Mesenchymal stem cell (in vitro differentiated cells and primary cell): ENCODE data around the gene HDGF.

Experiments used
- DNase-seq: peaks from one replicate; pipeline ENCODE4 v3.0.0-alpha.2; 2013
- H2AFZ ChIP-seq: one replicate; pipeline ENCODE4 v1.6.1; 2013; ENCODE audit warnings: low read depth, mild to moderate bottlenecking, control low read depth, inconsistent platforms, low read length, moderate library complexity
- H2AK5ac ChIP-seq: 2 replicates; pipeline ENCODE4 v1.6.1; 2013; ENCODE audit warnings: low read length, moderate library complexity, mild to moderate bottlenecking, inconsistent platforms; ENCODE audit not compliant: severe bottlenecking
- H2BK120ac ChIP-seq: one replicate; pipeline ENCODE4 v1.6.1; 2013; ENCODE audit warnings: low read depth, mild to moderate bottlenecking, inconsistent platforms, low read length, moderate library complexity
- H2BK12ac ChIP-seq, 2 experiments: one replicate each; pipeline ENCODE4 v1.6.1; 2013; ENCODE audit warnings: inconsistent platforms in 2 of 2, low read length in 2 of 2, mild to moderate bottlenecking in 2 of 2, moderate library complexity in 2 of 2, control low read depth in 1 of 2
- H2BK15ac ChIP-seq: one replicate; pipeline ENCODE4 v1.6.1; 2013; ENCODE audit warnings: mild to moderate bottlenecking, low read depth, inconsistent platforms; ENCODE audit not compliant: poor library complexity, severe bottlenecking
- H2BK5ac ChIP-seq: 2 replicates; pipeline ENCODE4 v1.6.1; 2013; ENCODE audit warnings: low read depth, mild to moderate bottlenecking, low read length, control low read depth, inconsistent platforms; ENCODE audit not compliant: poor library complexity, severe bottlenecking
- H3K14ac ChIP-seq, 2 experiments: one replicate each; pipeline ENCODE4 v1.6.1; 2013; ENCODE audit warnings: inconsistent platforms in 2 of 2, low read length in 2 of 2, control low read depth in 1 of 2, mild to moderate bottlenecking in 1 of 2, moderate library complexity in 1 of 2
- H3K18ac ChIP-seq, 2 experiments: one replicate each; pipeline ENCODE4 v1.6.1; 2013; ENCODE audit warnings: inconsistent platforms in 2 of 2, low read length in 2 of 2, control low read depth in 1 of 2, low read depth in 1 of 2, mild to moderate bottlenecking in 1 of 2
- H3K23ac ChIP-seq, 2 experiments: one replicate each; pipeline ENCODE4 v1.6.1; 2013; ENCODE audit warnings: inconsistent platforms in 2 of 2, low read length in 2 of 2, mild to moderate bottlenecking in 2 of 2, moderate library complexity in 2 of 2, control low read depth in 1 of 2
- H3K27ac ChIP-seq: 2 replicates; pipeline ENCODE4 v1.5.1; 2013; ENCODE audit warnings: mild to moderate bottlenecking, moderate library complexity, low read length, control low read depth, inconsistent platforms; ENCODE audit not compliant: poor library complexity, severe bottlenecking
- H3K27me3 ChIP-seq, 2 experiments: 2 replicates each; pipeline versions ENCODE4 v1.6.1 to v1.7.0; 2013; ENCODE audit warnings: low read length in 2 of 2, mild to moderate bottlenecking in 2 of 2, moderate library complexity in 2 of 2, control low read depth in 1 of 2, inconsistent platforms in 1 of 2; ENCODE audit not compliant: control insufficient read depth in 1 of 2, insufficient read depth in 1 of 2
- H3K36me3 ChIP-seq, 2 experiments: 2 replicates each; pipeline versions ENCODE4 v1.6.1 to v1.7.0; 2013; ENCODE audit warnings: low read length in 2 of 2, control low read depth in 1 of 2, inconsistent platforms in 1 of 2, low read depth in 1 of 2, mild to moderate bottlenecking in 1 of 2; ENCODE audit not compliant: insufficient read depth in 2 of 2, control insufficient read depth in 1 of 2
- H3K4ac ChIP-seq, 2 experiments: one replicate each; pipeline ENCODE4 v1.6.1; 2013; ENCODE audit warnings: inconsistent platforms in 2 of 2, low read length in 2 of 2, mild to moderate bottlenecking in 2 of 2, moderate library complexity in 2 of 2, control low read depth in 1 of 2, low read depth in 1 of 2
- H3K4me1 ChIP-seq: 2 replicates; pipeline ENCODE4 v1.6.1; 2013; ENCODE audit warnings: low read depth, low read length, control low read depth; ENCODE audit not compliant: control insufficient read depth, insufficient read depth
- H3K4me2 ChIP-seq: 2 replicates; pipeline ENCODE4 v1.6.1; 2013; ENCODE audit warnings: low read length, mild to moderate bottlenecking, inconsistent platforms; ENCODE audit not compliant: poor library complexity, severe bottlenecking
- H3K4me3 ChIP-seq, 2 experiments: 2 replicates each; pipeline versions ENCODE4 v1.5.1 to v1.7.0; 2013; ENCODE audit warnings: low read length in 2 of 2, mild to moderate bottlenecking in 2 of 2, control low read depth in 1 of 2, low read depth in 1 of 2; ENCODE audit not compliant: insufficient read depth in 1 of 2
- H3K79me1 ChIP-seq: replicated peaks from 2 replicates; pipeline ENCODE4 v1.6.1; 2013; ENCODE audit warnings: mild to moderate bottlenecking, control low read depth, low read length, inconsistent platforms; ENCODE audit not compliant: poor library complexity, severe bottlenecking
- H3K9ac ChIP-seq: 2 replicates; pipeline ENCODE4 v1.7.0; 2013; ENCODE audit warnings: mild to moderate bottlenecking, low read length, moderate library complexity
- H3K9me3 ChIP-seq: 2 replicates; pipeline ENCODE4 v1.7.0; 2013; ENCODE audit warnings: mild to moderate bottlenecking, low read length; ENCODE audit not compliant: control insufficient read depth
- H4K8ac ChIP-seq: one replicate; pipeline ENCODE4 v1.6.1; 2013; ENCODE audit warnings: inconsistent platforms, mild to moderate bottlenecking, low read length, moderate library complexity
- H4K91ac ChIP-seq: one replicate; pipeline ENCODE4 v1.6.1; 2013; ENCODE audit warnings: mild to moderate bottlenecking, low read length, inconsistent platforms
- WGBS: methylation state at CpG from one replicate; pipeline ENCODE4 v1.1.7; 2013; ENCODE audit warnings: mixed read lengths; 5-methylcytosine and 5-hydroxymethylcytosine counted together

Gene HDGF

DNA sequence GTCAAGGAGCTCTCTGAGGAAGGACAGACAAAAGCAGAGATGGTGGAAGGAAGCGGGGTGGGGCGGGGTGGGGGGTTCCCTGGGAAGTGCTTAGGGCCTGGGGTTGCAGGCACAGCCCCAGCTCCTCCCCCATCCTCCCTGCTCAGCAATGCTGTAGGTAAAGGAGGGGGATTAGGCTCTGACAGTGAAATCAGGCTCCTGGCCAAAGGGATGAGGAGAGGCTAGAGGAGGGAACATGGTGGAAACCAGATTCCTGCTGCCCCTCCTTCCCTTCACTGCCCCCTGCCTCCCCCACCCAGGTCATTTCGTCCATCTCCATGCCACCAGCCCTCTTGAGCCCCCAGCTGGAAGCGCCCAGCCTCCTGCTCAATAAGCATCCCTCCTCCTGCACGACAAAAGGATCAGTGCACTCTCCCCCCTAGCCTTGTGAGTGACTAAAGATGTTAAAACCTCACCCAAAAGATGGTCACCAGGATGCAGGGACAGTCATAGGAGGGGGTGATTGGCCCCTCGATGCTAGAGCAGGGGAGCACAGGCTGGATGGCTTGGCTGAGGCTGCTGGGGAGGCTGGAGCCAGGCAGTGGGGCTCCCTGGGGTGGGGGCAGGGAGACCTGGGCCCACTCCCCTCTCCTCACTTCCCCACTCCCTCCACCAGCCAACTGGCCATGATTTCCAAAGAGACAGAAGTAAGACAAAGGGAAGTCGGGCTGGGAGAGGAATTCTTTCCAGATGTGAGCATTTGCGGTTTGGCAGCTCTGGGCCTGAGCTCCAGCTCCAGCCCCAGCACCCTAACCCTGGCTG, 43.9 kb downstream of the HDGF start:
- WGBS, result 25% methylated on average over 7 of the region's 8 CpGs
- peak overlapping the region in 1 of 2 experiments; percentile 53 for H3K23ac ChIP-seq
- H3K9me3 ChIP-seq, result no peaks in the 10 kb centered on the region
- peaks cover 0 to 22% of the 10 kb centered on the region in 2 experiments for H3K27me3 ChIP-seq
- H3K27ac ChIP-seq, result no peak overlapping the region
- H4K91ac ChIP-seq, result peak overlapping the region; percentile 92
- no peak overlapping the region for H2AFZ ChIP-seq
- H3K79me1 ChIP-seq, result no peaks in the 10 kb centered on the region
- peaks cover 64% of the 10 kb centered on the region for H3K4me1 ChIP-seq
- H3K36me3 ChIP-seq, result no peaks in the 10 kb centered on the region
- peak overlapping the region; percentile 81 for H2BK120ac ChIP-seq
- H3K4me3 ChIP-seq, result peak overlapping the region in 1 of 2 experiments; percentile 67
- H3K4me2 ChIP-seq, result no peak overlapping the region
- peak overlapping the region; percentile 89 to 96 for H2BK12ac ChIP-seq
- H4K8ac ChIP-seq, result peak overlapping the region; percentile 78
- H3K4ac ChIP-seq, result peak overlapping the region; percentile 76 to 97
- DNase-seq, result peak; percentile 57
- H3K9ac ChIP-seq, result peak overlapping the region; percentile 89
- peak overlapping the region; percentile 84 to 91 for H3K18ac ChIP-seq
- peak overlapping the region in 1 of 2 experiments; percentile 57 for H3K14ac ChIP-seq
- no peak overlapping the region for H2BK5ac ChIP-seq
- H2AK5ac ChIP-seq, result peak overlapping the region; percentile 63
- H2BK15ac ChIP-seq, result peak overlapping the region; percentile 36

DNA sequence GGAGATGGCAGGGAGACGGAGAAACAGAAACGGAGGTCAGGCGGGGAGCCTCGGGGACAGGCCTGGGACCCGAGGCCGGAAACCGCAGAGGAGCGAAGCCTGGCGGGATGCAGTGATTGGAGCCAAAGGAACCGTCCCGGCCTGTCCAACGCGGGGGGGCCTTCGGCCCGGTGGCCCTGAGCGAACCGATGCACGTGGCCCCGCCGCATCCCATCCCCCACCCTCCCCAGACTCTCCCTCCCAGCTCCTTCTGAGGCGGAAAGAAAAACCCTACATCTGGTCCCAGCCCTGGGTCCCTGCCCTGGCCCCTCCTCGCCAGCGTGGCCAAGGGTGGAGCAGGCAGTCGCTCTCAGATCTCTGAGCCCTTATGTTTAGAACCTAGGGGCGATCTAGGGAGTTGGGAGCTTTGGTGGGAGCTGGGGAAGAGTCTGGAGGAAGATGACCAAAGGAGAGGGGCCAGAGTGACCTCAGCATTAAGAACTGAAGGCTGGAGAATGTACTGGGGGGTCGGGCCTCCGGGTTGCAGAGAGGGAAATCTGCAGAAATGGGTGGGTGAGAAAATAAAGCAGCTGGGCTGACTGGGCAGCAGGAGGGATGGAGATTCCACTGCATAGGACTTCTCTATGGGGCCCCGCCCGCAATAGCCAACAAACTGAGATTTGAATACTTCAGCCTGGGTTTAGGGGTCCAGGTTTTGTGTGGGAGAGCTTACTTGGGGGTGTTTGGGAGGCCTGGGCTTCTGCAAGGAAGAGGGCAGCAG, 44.6 kb downstream of the HDGF start:
- peak overlapping the region; percentile 92 for H4K91ac ChIP-seq
- WGBS, result 3% methylated on average over 28 of the region's 29 CpGs
- H2AK5ac ChIP-seq, result peak overlapping the region; percentile 15

DNA sequence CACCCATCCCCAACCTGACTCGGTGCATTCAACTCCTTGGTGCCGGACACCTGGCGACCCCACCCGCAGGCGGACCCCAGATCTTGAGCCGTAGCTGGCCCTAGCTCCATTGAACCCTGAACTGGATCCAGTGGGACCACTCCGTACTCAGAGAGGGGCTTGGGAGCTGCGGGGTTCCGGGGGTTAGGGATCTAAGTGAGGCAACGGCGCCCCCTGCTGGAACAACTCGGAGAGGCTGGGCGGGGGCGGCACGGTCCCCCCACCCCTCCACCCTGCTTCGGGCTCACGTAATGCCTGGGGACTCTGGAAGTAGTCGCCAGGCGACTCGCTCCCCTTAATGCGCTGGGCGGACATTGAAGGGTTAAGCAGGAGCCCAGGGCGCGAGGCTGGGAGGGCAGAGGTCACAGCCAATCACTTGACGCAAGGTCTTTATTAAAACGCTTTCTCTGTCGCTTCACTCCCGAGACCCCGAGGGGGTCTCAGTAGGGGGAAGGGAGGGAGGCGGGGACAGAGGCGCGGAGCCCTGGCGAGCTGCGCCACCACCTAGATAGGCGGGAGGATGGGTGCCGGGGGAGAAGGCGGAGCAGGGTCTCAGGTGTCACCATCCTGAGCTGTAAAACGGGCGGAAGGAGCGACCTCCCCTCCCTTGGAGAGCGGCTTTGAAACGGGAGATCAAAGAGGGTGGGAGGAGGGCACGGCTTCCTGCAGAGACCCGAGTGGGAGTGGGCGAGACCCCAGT, 45.4 kb downstream of the HDGF start:
- peak overlapping the region; percentile 39 for H2AFZ ChIP-seq
- H2AK5ac ChIP-seq, result no peak overlapping the region
- H4K91ac ChIP-seq, result peak overlapping the region; percentile 80
- H2BK12ac ChIP-seq, result peak overlapping the region; percentile 91 to 94
- H3K9me3 ChIP-seq, result no peaks in the 10 kb centered on the region
- peak overlapping the region; percentile 86 for H2BK120ac ChIP-seq
- peak overlapping the region; percentile 73 to 88 for H3K4ac ChIP-seq
- DNase-seq, result peak; percentile 71
- peaks cover 65% of the 10 kb centered on the region for H3K4me1 ChIP-seq
- no peaks in the 10 kb centered on the region for H3K79me1 ChIP-seq
- H3K36me3 ChIP-seq, result peaks cover 0 to 8% of the 10 kb centered on the region in 2 experiments
- H3K4me2 ChIP-seq, result peak overlapping the region; percentile 87
- H2BK15ac ChIP-seq, result peak overlapping the region; percentile 82
- H3K14ac ChIP-seq, result peak overlapping the region in 1 of 2 experiments; percentile 64
- H3K23ac ChIP-seq, result peak overlapping the region in 1 of 2 experiments; percentile 51
- no peak overlapping the region for H2BK5ac ChIP-seq
- H3K27me3 ChIP-seq, result peaks cover 0 to 23% of the 10 kb centered on the region in 2 experiments
- H3K27ac ChIP-seq, result no peak overlapping the region
- peak overlapping the region; percentile 96 for H4K8ac ChIP-seq
- peak overlapping the region; percentile 5 to 85 for H3K4me3 ChIP-seq
- peak overlapping the region; percentile 89 for H3K9ac ChIP-seq
- 2% methylated on average over 45 of the region's 45 CpGs for WGBS
- H3K18ac ChIP-seq, result peak overlapping the region; percentile 7 to 88

More for the DNA sequence above, 44.6 kb downstream of the HDGF start:
- H4K8ac ChIP-seq, result peak overlapping the region; percentile 96
- no peak overlapping the region for H2BK5ac ChIP-seq
- no peak overlapping the region for H3K23ac ChIP-seq
- H3K9me3 ChIP-seq, result no peaks in the 10 kb centered on the region
- H3K4me3 ChIP-seq, result peak overlapping the region; percentile 5 to 85
- no peak overlapping the region for H3K14ac ChIP-seq
- H3K9ac ChIP-seq, result peak overlapping the region; percentile 89
- peaks cover 0 to 22% of the 10 kb centered on the region in 2 experiments for H3K27me3 ChIP-seq
- H3K18ac ChIP-seq, result peak overlapping the region; percentile 7 to 88
- H2BK12ac ChIP-seq, result peak overlapping the region; percentile 29 to 94
- peaks cover 0 to under 1% of the 10 kb centered on the region in 2 experiments for H3K36me3 ChIP-seq
- H3K4ac ChIP-seq, result peak overlapping the region; percentile 66 to 83
- no peaks in the 10 kb centered on the region for H3K79me1 ChIP-seq
- H3K27ac ChIP-seq, result no peak overlapping the region
- H3K4me1 ChIP-seq, result peaks cover 64% of the 10 kb centered on the region
- no peak overlapping the region for H2AFZ ChIP-seq
- H3K4me2 ChIP-seq, result peak overlapping the region; percentile 87
- DNase-seq, result peak; percentile 66
- H2BK15ac ChIP-seq, result peak overlapping the region; percentile 57
- peak overlapping the region; percentile 86 for H2BK120ac ChIP-seq
